Tibial artery (tissue), 4 donors: Measurements from ENCODE around the gene PDE11A.

ENCODE experiments used
- DNase-seq, 2 donors: peaks; one replicate each; pipeline ENCODE4 v3.0.0-alpha.2; 2019
- H3K27ac ChIP-seq, 2 donors: fragments of 200-600 bp; sonication (generic) in 1 of 2; 1 replicate in 1 of 2; 2 replicates in 1 of 2; pipeline ENCODE4 v1.5.1; 2018 to 2019; ENCODE audit warnings: mild to moderate bottlenecking in 1 of 2
- H3K27me3 ChIP-seq, 2 donors: fragments of 200-600 bp; sonication (generic) in 1 of 2; one replicate each; pipeline versions ENCODE4 v1.5.1 to v1.6.0; 2016 to 2019
- H3K36me3 ChIP-seq, 3 donors: fragments of 200-600 bp; sonication (generic) in 2 of 3; one replicate each; pipeline ENCODE4 v1.5.1; 2016 to 2019; ENCODE audit warnings: mild to moderate bottlenecking in 2 of 3
- H3K4me1 ChIP-seq, 4 donors: fragments of 200-600 bp; sonication (generic) in 2 of 4; 1 replicate in 3 of 4; 2 replicates in 1 of 4; pipeline ENCODE4 v1.5.1; 2016 to 2019
- H3K4me3 ChIP-seq, 2 donors: fragments of 200-600 bp; sonication (generic) in 1 of 2; 1 replicate in 1 of 2; 2 replicates in 1 of 2; pipeline ENCODE4 v1.5.1; 2018 to 2019; ENCODE audit warnings: mild to moderate bottlenecking in 2 of 2
- H3K9me3 ChIP-seq, 3 donors: fragments of 200-600 bp; sonication (generic) in 1 of 3; one replicate each; pipeline ENCODE4 v1.5.1; 2016 to 2019
- CTCF ChIP-seq, 2 experiments: fragments of 200-600 bp in 1 of 2; fragments of 450-650 bp in 1 of 2; IDR thresholded peaks; one replicate each; pipeline ENCODE4 v1.5.1; 2017 to 2019; ENCODE audit warnings: antibody characterized with exemption in 2 of 2, mild to moderate bottlenecking in 1 of 2, moderate library complexity in 1 of 2
- intact Hi-C: fragments of 100-400 bp; cut with DNase I; formaldehyde crosslinking; loops from one replicate; pipeline ENCODE4 v1.15.0; 2023; ENCODE audit warnings: low total_unique reads

Gene PDE11A

GRCh38 chr2:177577075-177577474, 495.5 kb downstream of the PDE11A start:
- Histone ChIP-seq H3K9me3 (no peaks in the 10 kb centered on the region), H3K27ac (no peak overlapping the region), H3K4me1 (peaks cover 0 to under 1% (median 0%) of the 10 kb centered on the region in 4 donors), H3K36me3 (no peaks in the 10 kb centered on the region), H3K4me3 (no peak overlapping the region), H3K27me3 (no peaks in the 10 kb centered on the region)
- no peak for DNase-seq
- no peak for TF ChIP-seq CTCF (IDR thresholded peaks at IDR 0.05)
- intact Hi-C loops, result no loop called here

GRCh38 chr2:177575358-177575757, 497.2 kb downstream of the PDE11A start:
- intact Hi-C loops, result no loop called here
- H3K9me3 ChIP-seq, result no peaks in the 10 kb centered on the region
- H3K4me3 ChIP-seq, result no peak overlapping the region
- H3K27ac ChIP-seq, result no peak overlapping the region
- peaks cover 0 to 7% (median 0%) of the 10 kb centered on the region in 4 donors for H3K4me1 ChIP-seq
- H3K27me3 ChIP-seq, result no peaks in the 10 kb centered on the region
- TF ChIP-seq CTCF (IDR thresholded peaks at IDR 0.05), result no peak
- no peaks in the 10 kb centered on the region for H3K36me3 ChIP-seq
- DNase-seq, result no peak

GRCh38 chr2:177574356-177574755, 498.2 kb downstream of the PDE11A start:
- H3K4me1 ChIP-seq, result peaks cover 0 to 7% (median 0%) of the 10 kb centered on the region in 4 donors
- intact Hi-C loops, result no loop called here
- TF ChIP-seq CTCF (IDR thresholded peaks at IDR 0.05), result no peak
- H3K27me3 ChIP-seq, result no peaks in the 10 kb centered on the region
- no peak overlapping the region for H3K27ac ChIP-seq
- H3K9me3 ChIP-seq, result no peaks in the 10 kb centered on the region
- DNase-seq, result no peak
- no peak overlapping the region for H3K4me3 ChIP-seq
- H3K36me3 ChIP-seq, result no peaks in the 10 kb centered on the region
